A549 (cell line): ENCODE data around the gene POU4F2. TPM values are rescaled to one million over a fixed set of nuclear protein-coding genes. Genes with fewer than 3 reads are reported as not detected.

ENCODE experiments used
- ATAC-seq, 2 experiments: fragments of 200-7000 bp in 1 of 2; fragments of >200 bp in 1 of 2; cut with Nextera tagmentation in 1 of 2; cut with Tn5 transposase in 1 of 2; 3 replicates each; pipeline versions ENCODE4 v1.8.0 to v1.9.1; 2018 to 2020; ENCODE audit warnings: mild to moderate bottlenecking in 1 of 2, moderate library complexity in 1 of 2
- CTCF ChIA-PET: fragments of 300-600 bp; sonication (Branson Sonifier 250); formaldehyde crosslinking; extraction: SDS; loops from one replicate; lab custom pipeline; 2021; ENCODE audit warnings: antibody characterized with exemption, inconsistent platforms; lab: Yijun Ruan, JAX
- POLR2A ChIA-PET: fragments of 350-600 bp; formaldehyde crosslinking; extraction: SDS; loops from one replicate; lab custom pipeline; 2021; ENCODE audit warnings: antibody characterized with exemption, inconsistent platforms; lab: Yijun Ruan, JAX
- DNase-seq, 2 experiments: peaks; one replicate each; pipeline versions ENCODE4 v3.0.0 to v3.0.0-alpha.2; 2011 to 2016; ENCODE audit warnings: low read depth in 1 of 2, low spot score in 1 of 2
- FAIRE-seq: peaks from 2 replicates; lab custom pipeline; 2011; peaks lifted over from hg19 to GRCh38; lab: Jason Lieb, UNC
- H3K27ac ChIP-seq, 2 experiments: fragments of >200 bp; sonication (Bioruptor Twin); formaldehyde crosslinking; 3 replicates each; pipeline ENCODE4 v1.5.1; 2016 to 2017
- H3K4me1 ChIP-seq: fragments of >200 bp; sonication (Bioruptor Twin); formaldehyde crosslinking; 3 replicates; pipeline ENCODE4 v1.6.1; 2016
- H3K4me2 ChIP-seq: fragments of >200 bp; sonication (Bioruptor Twin); formaldehyde crosslinking; 3 replicates; pipeline ENCODE4 v1.6.1; 2016
- H3K4me3 ChIP-seq: fragments of >200 bp; sonication (Bioruptor Twin); formaldehyde crosslinking; 3 replicates; pipeline ENCODE4 v1.5.1; 2016
- H3K9me3 ChIP-seq: fragments of >200 bp; sonication (Bioruptor Twin); formaldehyde crosslinking; 3 replicates; pipeline ENCODE4 v1.6.1; 2016
- BCL3 ChIP-seq: fragments of >200 bp; sonication (Bioruptor Twin); formaldehyde crosslinking; IDR thresholded peaks from 3 replicates; pipeline ENCODE4 v1.6.1; 2016
- BHLHE40 ChIP-seq: IDR thresholded peaks from 2 replicates; pipeline ENCODE4 v1.6.1; 2012; ENCODE audit warnings: low read depth, low read length, inconsistent platforms
- CBX2 ChIP-seq: fragments of 200-600 bp; sonication (generic); IDR thresholded peaks from 2 replicates; pipeline ENCODE4 v1.6.1; 2016; ENCODE audit warnings: low read depth, mild to moderate bottlenecking, borderline replicate concordance
- CBX8 ChIP-seq: fragments of 200-600 bp; sonication (generic); IDR thresholded peaks from 2 replicates; pipeline ENCODE4 v1.6.1; 2016
- CHD2 ChIP-seq: fragments of 150-350 bp; IDR thresholded peaks from 2 replicates; pipeline ENCODE4 v1.6.1; 2014; ENCODE audit warnings: low read length; ENCODE audit not compliant: partially characterized antibody
- CTCF ChIP-seq: fragments of >200 bp; sonication (Bioruptor Twin); formaldehyde crosslinking; IDR thresholded peaks from 3 replicates; pipeline ENCODE4 v1.5.1; 2016
- E2F6 ChIP-seq: IDR thresholded peaks from 2 replicates; pipeline ENCODE4 v1.6.1; 2012; ENCODE audit warnings: low read depth, borderline replicate concordance
- EHF ChIP-seq: fragments of 250-450 bp; sonication (Bioruptor Pico); IDR thresholded peaks from 2 replicates; pipeline ENCODE4 v1.5.0; 2020; ENCODE audit warnings: mild to moderate bottlenecking
- EHMT2 ChIP-seq: fragments of 200-600 bp; sonication (generic); IDR thresholded peaks from 2 replicates; pipeline ENCODE4 v1.6.1; 2016; ENCODE audit warnings: antibody characterized with exemption, low read depth, mild to moderate bottlenecking, moderate library complexity
- EP300 ChIP-seq, 2 experiments: fragments of >200 bp; sonication (Bioruptor Twin); formaldehyde crosslinking; IDR thresholded peaks; 2 replicates in 1 of 2; 3 replicates in 1 of 2; pipeline ENCODE4 v1.6.1; 2016 to 2017
- ESRRA ChIP-seq: fragments of 150-350 bp; IDR thresholded peaks from 2 replicates; pipeline ENCODE4 v1.6.1; 2014; ENCODE audit warnings: mild to moderate bottlenecking, low read length, borderline replicate concordance
- FOSB ChIP-seq: fragments of 250-450 bp; sonication (Bioruptor Pico); IDR thresholded peaks from 2 replicates; pipeline ENCODE4 v1.5.0; 2020; ENCODE audit warnings: mild to moderate bottlenecking, moderate library complexity
- FOSL2 ChIP-seq, 2 experiments: fragments of 450-650 bp in 1 of 2; fragments of >200 bp in 1 of 2; sonication (Bioruptor Twin) in 1 of 2; formaldehyde crosslinking; IDR thresholded peaks; 2 replicates each; pipeline versions ENCODE4 v1.5.0 to v1.6.1; 2016 to 2020; ENCODE audit warnings: mild to moderate bottlenecking in 1 of 2, moderate library complexity in 1 of 2
- HOXB5 ChIP-seq: fragments of 250-450 bp; sonication (Bioruptor Pico); IDR thresholded peaks from 2 replicates; pipeline ENCODE4 v1.5.0; 2020; ENCODE audit warnings: mild to moderate bottlenecking, moderate library complexity
- JUN ChIP-seq, 2 experiments: fragments of >200 bp; sonication (Bioruptor Twin); formaldehyde crosslinking; IDR thresholded peaks; 2 replicates in 1 of 2; 3 replicates in 1 of 2; pipeline ENCODE4 v1.6.1; 2016 to 2017
- JUNB ChIP-seq: fragments of >200 bp; sonication (Bioruptor Twin); formaldehyde crosslinking; IDR thresholded peaks from 2 replicates; pipeline ENCODE4 v1.6.1; 2016
- KDM1A ChIP-seq: fragments of 200-600 bp; sonication (generic); IDR thresholded peaks from 2 replicates; pipeline ENCODE4 v1.6.1; 2016; ENCODE audit warnings: low read depth, mild to moderate bottlenecking
- MYC ChIP-seq: IDR thresholded peaks from 2 replicates; pipeline ENCODE4 v1.6.1; 2012; ENCODE audit warnings: mild to moderate bottlenecking, inconsistent platforms, low read length, improper control_type of control experiment, borderline replicate concordance
- NFE2L2 ChIP-seq: fragments of 150-350 bp; conservative IDR thresholded peaks from 2 replicates; pipeline ENCODE4 v1.6.1; 2014; ENCODE audit warnings: low read length
- POLR2A ChIP-seq: IDR thresholded peaks from 2 replicates; pipeline ENCODE4 v1.6.1; 2012; ENCODE audit warnings: mild to moderate bottlenecking, low read length
- POLR2AphosphoS2 ChIP-seq: conservative IDR thresholded peaks from 2 replicates; pipeline ENCODE4 v1.6.1; 2012; ENCODE audit warnings: low read length, improper control_type of control experiment, inconsistent platforms
- RAD21 ChIP-seq, 2 experiments: fragments of >200 bp in 1 of 2; sonication (Bioruptor Twin) in 1 of 2; formaldehyde crosslinking in 1 of 2; IDR thresholded peaks in 1 of 2; conservative IDR thresholded peaks in 1 of 2; 2 replicates in 1 of 2; 3 replicates in 1 of 2; pipeline ENCODE4 v1.6.1; 2012 to 2018; ENCODE audit warnings: inconsistent platforms in 1 of 2
- RFX5 ChIP-seq: fragments of 450-650 bp; IDR thresholded peaks from 2 replicates; pipeline ENCODE4 v1.7.1; 2014; ENCODE audit warnings: antibody characterized with exemption, mild to moderate bottlenecking, moderate library complexity
- RNF2 ChIP-seq: fragments of 200-600 bp; sonication (generic); IDR thresholded peaks from 2 replicates; pipeline ENCODE4 v1.6.1; 2016; ENCODE audit warnings: low read depth, mild to moderate bottlenecking, antibody characterized with exemption, moderate library complexity, borderline replicate concordance
- SMC3 ChIP-seq: fragments of >200 bp; sonication (Bioruptor Twin); formaldehyde crosslinking; IDR thresholded peaks from 3 replicates; pipeline ENCODE4 v1.6.1; 2018; ENCODE audit warnings: inconsistent platforms
- SREBF2 ChIP-seq: fragments of 450-650 bp; IDR thresholded peaks from 2 replicates; pipeline ENCODE4 v1.6.1; 2014; ENCODE audit warnings: mild to moderate bottlenecking, moderate library complexity
- TFCP2L1 ChIP-seq: fragments of 250-450 bp; sonication (Bioruptor Pico); IDR thresholded peaks from 2 replicates; pipeline ENCODE4 v1.5.0; 2021; ENCODE audit warnings: mild to moderate bottlenecking
- TP53 ChIP-seq: fragments of 250-450 bp; sonication (Bioruptor Pico); IDR thresholded peaks from 2 replicates; pipeline ENCODE4 v1.5.0; 2021; ENCODE audit warnings: mild to moderate bottlenecking, moderate library complexity
- ZC3H11A ChIP-seq: fragments of 450-650 bp; IDR thresholded peaks from 2 replicates; pipeline ENCODE4 v1.6.1; 2014; ENCODE audit warnings: antibody characterized with exemption, mild to moderate bottlenecking
- ZFP36 ChIP-seq: fragments of 450-650 bp; IDR thresholded peaks from 2 replicates; pipeline ENCODE4 v1.6.1; 2014; ENCODE audit warnings: borderline replicate concordance; ENCODE audit not compliant: partially characterized antibody
- ZSCAN20 ChIP-seq: fragments of 250-450 bp; sonication (Bioruptor Pico); IDR thresholded peaks from 2 replicates; pipeline ENCODE4 v1.8.0; 2022; ENCODE audit warnings: mild to moderate bottlenecking, moderate library complexity
- WGBS: methylation state at CpG from one replicate; pipeline ENCODE4 v1.1.6; 2017; ENCODE audit errors: missing lambda C conversion rate; 5-methylcytosine and 5-hydroxymethylcytosine counted together
- polyA plus RNA-seq, 4 experiments: library from polyadenylated mRNA; depleted of rRNA in 3 of 4; stranded (reverse); fragments of >200 nt; fragmentation: RNase III in 1 of 4; extraction: RNeasy Plus Mini Kit Qiagen cat#74134 plus additional on column Dnase treatment in 1 of 4; gene quantifications; 2 replicates in 3 of 4; 3 replicates in 1 of 4; pipeline ENCODE4 v1.2.3, GENCODE V29; 2011 to 2017

POU4F2 gene
- polyA plus RNA-seq, 2 of the 4 experiments (the other 2 are of a cell fraction), result not detected

- WGBS, result 20% methylated on average over 7 of the region's 7 CpGs
- H3K4me3 ChIP-seq, result no peak overlapping the region
These were observed 5.3 kb upstream of the POU4F2 start for GRCh38 chr4:146633471-146633800.

GRCh38 chr4:146634825-146635224, 3.9 kb upstream of the POU4F2 start:
- no peak for TF ChIP-seq FOSB
- TF ChIP-seq POLR2AphosphoS2, result no peak
- TF ChIP-seq BHLHE40, result no peak
- no peak for TF ChIP-seq JUN (IDR thresholded peaks at IDR 0.05)
- no peak for TF ChIP-seq KDM1A
- TF ChIP-seq RFX5, result no peak
- no peak for TF ChIP-seq RNF2
- no peak for TF ChIP-seq EHMT2
- TF ChIP-seq POLR2A, result no peak
- no peak for TF ChIP-seq TP53 (CRISPR knock-in tag)
- no peak for TF ChIP-seq SREBF2
- TF ChIP-seq FOSL2 (IDR thresholded peaks at IDR 0.05), result no peak
- TF ChIP-seq FOSL2 (CRISPR knock-in tag; IDR thresholded peaks at IDR 0.05), result no peak
- TF ChIP-seq JUNB, result no peak
- TF ChIP-seq TFCP2L1, result no peak
- no peak for TF ChIP-seq ESRRA
- no peak for TF ChIP-seq SMC3
- no peak for TF ChIP-seq CBX2

More at GRCh38 chr4:146633471-146633800, 5.3 kb upstream of the POU4F2 start:
- FAIRE-seq, result no peak
- H3K4me1 ChIP-seq, result no peaks in the 10 kb centered on the region
- H3K27ac ChIP-seq, result no peak overlapping the region
- no peak overlapping the region for H3K4me2 ChIP-seq
- POLR2A ChIA-PET, result no interaction called here
- TF ChIP-seq RFX5, result no peak
- no peak for TF ChIP-seq EP300 (IDR thresholded peaks at IDR 0.05)
- TF ChIP-seq HOXB5 (CRISPR knock-in tag), result no peak
- TF ChIP-seq KDM1A, result no peak
- no peaks in the 10 kb centered on the region for H3K9me3 ChIP-seq
- no peak for ATAC-seq
- CTCF ChIA-PET, result no interaction called here
- no peak for DNase-seq

GRCh38 chr4:146637621-146638332, 916 bp upstream of the POU4F2 start:
- Histone ChIP-seq H3K4me3 (no peak overlapping the region), H3K9me3 (no peaks in the 10 kb centered on the region), H3K27ac (no peak overlapping the region), H3K4me2 (peak overlapping the region; percentile 42; the same call in 2 of the 3 replicates), H3K4me1 (no peaks in the 10 kb centered on the region)
- DNase-seq (no peak), FAIRE-seq (no peak), ATAC-seq (no peak; a peak in 1 of 6 replicates)
- CTCF ChIA-PET, result interaction anchor here (0.7 kb wide), 1 partner anchor 377 kb away, joined by 3 read pairs; no protein-coding TSS in a partner anchor
- 29% methylated on average over 12 of the region's 35 CpGs for WGBS
- POLR2A ChIA-PET, result no interaction called here
- TF ChIP-seq ZFP36, result no peak
- TF ChIP-seq EHF (CRISPR knock-in tag), result no peak
- TF ChIP-seq ZSCAN20 (CRISPR knock-in tag), result no peak
- no peak for TF ChIP-seq RAD21 (conservative IDR thresholded peaks at IDR 0.05 in 1 of 2, IDR thresholded peaks at IDR 0.05 in 1 of 2)
- no peak for TF ChIP-seq CBX8
- TF ChIP-seq MYC, result no peak
- no peak for TF ChIP-seq E2F6
- TF ChIP-seq EP300 (IDR thresholded peaks at IDR 0.05), result no peak
- TF ChIP-seq BCL3, result no peak
- no peak for TF ChIP-seq NFE2L2
- no peak for TF ChIP-seq ZC3H11A
- no peak for TF ChIP-seq CTCF
- no peak for TF ChIP-seq TP53 (CRISPR knock-in tag)
- TF ChIP-seq CHD2, result no peak
- TF ChIP-seq SMC3, result no peak
- no peak for TF ChIP-seq ESRRA

More at GRCh38 chr4:146634825-146635224, 3.9 kb upstream of the POU4F2 start:
- no peaks in the 10 kb centered on the region for H3K9me3 ChIP-seq
- no peak overlapping the region for H3K4me2 ChIP-seq
- FAIRE-seq, result no peak
- DNase-seq, result no peak
- no peak overlapping the region for H3K27ac ChIP-seq
- POLR2A ChIA-PET, result no interaction called here
- H3K4me3 ChIP-seq, result no peak overlapping the region
- no peak for ATAC-seq
- H3K4me1 ChIP-seq, result no peaks in the 10 kb centered on the region
- WGBS, result 14% methylated on average over 7 of the region's 7 CpGs
- CTCF ChIA-PET, result no interaction called here
